Lung (tissue), 12 donors: ENCODE data around the gene DOCK3. TPM values are rescaled to one million over a fixed set of nuclear protein-coding genes. Genes with fewer than 3 reads are reported as not detected.

Experiments used
- ATAC-seq: fragments of 200-7000 bp; cut with Tn5 transposase; one replicate; pipeline ENCODE4 v1.9.1; 2020; ENCODE audit warnings: moderate number of reproducible peaks; ENCODE audit not compliant: insufficient read depth, low FRiP score
- DNase-seq, 3 donors: peaks; one replicate each; pipeline ENCODE4 v3.0.0-alpha.2; 2013 to 2017
- H3K27ac ChIP-seq, 2 donors: one replicate each; pipeline ENCODE4 v1.5.1; 2013; ENCODE audit warnings: mild to moderate bottlenecking in 2 of 2, moderate library complexity in 2 of 2, control low read depth in 1 of 2, inconsistent platforms in 1 of 2, low read depth in 1 of 2, low read length in 1 of 2
- H3K27me3 ChIP-seq, 3 donors: one replicate each; pipeline ENCODE4 v1.5.1; 2013; ENCODE audit warnings: low read length in 2 of 3; ENCODE audit not compliant: control insufficient read depth in 3 of 3, insufficient read depth in 3 of 3
- H3K36me3 ChIP-seq, 4 donors: one replicate each; pipeline ENCODE4 v1.5.1; 2013; ENCODE audit warnings: low read length in 4 of 4, mild to moderate bottlenecking in 1 of 4, moderate library complexity in 1 of 4; ENCODE audit not compliant: control insufficient read depth in 4 of 4, insufficient read depth in 4 of 4
- H3K4me1 ChIP-seq, 5 donors: one replicate each; pipeline ENCODE4 v1.5.1; 2013; ENCODE audit warnings: low read length in 5 of 5, mild to moderate bottlenecking in 2 of 5, moderate library complexity in 1 of 5; ENCODE audit not compliant: control insufficient read depth in 5 of 5, insufficient read depth in 5 of 5
- H3K4me3 ChIP-seq: one replicate; pipeline ENCODE4 v1.5.1; 2013; ENCODE audit warnings: mild to moderate bottlenecking, control low read depth, moderate library complexity
- H3K9ac ChIP-seq, 2 donors: one replicate each; pipeline ENCODE4 v1.5.1; 2013; ENCODE audit warnings: low read length in 2 of 2, control low read depth in 1 of 2; ENCODE audit not compliant: insufficient read depth in 1 of 2
- H3K9me3 ChIP-seq, 4 donors: one replicate each; pipeline ENCODE4 v1.5.1; 2013; ENCODE audit warnings: low read length in 3 of 4, mild to moderate bottlenecking in 1 of 4, moderate library complexity in 1 of 4; ENCODE audit not compliant: control insufficient read depth in 4 of 4, insufficient read depth in 3 of 4
- CTCF ChIP-seq: IDR thresholded peaks from 2 replicates; pipeline ENCODE4 v1.5.1; 2012; ENCODE audit warnings: mild to moderate bottlenecking; ENCODE audit errors: control extremely low read depth, extremely low read depth
- WGBS, 2 donors: extraction: QIAGEN DNeasy Blood & Tissue Kit; methylation state at CpG; one replicate each; pipeline ENCODE4 v1.1.7; 2013; 5-methylcytosine and 5-hydroxymethylcytosine counted together
- polyA plus RNA-seq, 2 donors: library from polyadenylated mRNA; stranded (reverse); fragments of 200-250 nt; gene quantifications; one replicate each; pipeline ENCODE4 v1.2.1, GENCODE V29; 2013
- total RNA-seq, 2 donors: library from RNA; depleted of rRNA in 1 of 2; stranded (reverse); fragments of >200 nt in 1 of 2; gene quantifications; one replicate each; pipeline ENCODE4 v1.2.1, GENCODE V29; 2014 to 2021
- donor health status: control.
- donor health status: control.
- donor health status: Bipolar disorder and iron deficiency.
- donor health status: healthy.
- donor health status: DM: yes; HTN: yes; CAD: no.

Gene DOCK3
- total and polyA plus RNA-seq, 4 donors: 0.06 to 1.4 (median 0.34) TPM

- Histone ChIP-seq H3K36me3 (no peaks in the 10 kb centered on the region), H3K27me3 (no peaks in the 10 kb centered on the region), H3K4me3 (no peak overlapping the region), H3K9ac (no peak overlapping the region), H3K9me3 (peaks cover 0 to 5% (median 0%) of the 10 kb centered on the region in 4 donors), H3K4me1 (no peaks in the 10 kb centered on the region), H3K27ac (no peak overlapping the region)
- ATAC-seq: no peak
- 38 to 40% methylated on average over 10 of the region's 10 CpGs for WGBS, 2 donors
- TF ChIP-seq CTCF: no peak
- no peak for DNase-seq
These were observed 350.3 kb downstream of the DOCK3 start for GRCh38 chr3:51024765-51025632.

GRCh38 chr3:51031666-51032065 is 356.9 kb downstream of the DOCK3 start:
- Histone ChIP-seq H3K4me1 (no peaks in the 10 kb centered on the region), H3K27me3 (no peaks in the 10 kb centered on the region), H3K9me3 (peaks cover 0 to 5% (median 0%) of the 10 kb centered on the region in 4 donors), H3K9ac (no peak overlapping the region), H3K4me3 (no peak overlapping the region), H3K36me3 (no peaks in the 10 kb centered on the region), H3K27ac (no peak overlapping the region)
- WGBS, 2 donors: 72 to 77% methylated on average over 3 of the region's 3 CpGs
- ATAC-seq: no peak
- DNase-seq: no peak
- no peak for TF ChIP-seq CTCF

- DNase-seq (no peak), ATAC-seq (no peak)
- no peaks in the 10 kb centered on the region for H3K9me3 ChIP-seq
- no peak overlapping the region for H3K27ac ChIP-seq
- no peaks in the 10 kb centered on the region for H3K36me3 ChIP-seq
- no peaks in the 10 kb centered on the region for H3K4me1 ChIP-seq
- no peak overlapping the region for H3K4me3 ChIP-seq
- no peaks in the 10 kb centered on the region for H3K27me3 ChIP-seq
- TF ChIP-seq CTCF: no peak
- no peak overlapping the region for H3K9ac ChIP-seq
These were observed 360.9 kb downstream of the DOCK3 start for GRCh38 chr3:51035630-51036029.
